SK-N-MC (cell line): ENCODE results near the gene PLN.

Source experiments
- EZH2 ChIP-seq: fragments of 200-600 bp; sonication (generic); IDR thresholded peaks from one replicate; pipeline ENCODE4 v1.6.1; 2017; ENCODE audit warnings: antibody characterized with exemption
- FOXP2 ChIP-seq: optimal IDR thresholded peaks from 2 replicates; pipeline ENCODE3; 2011; ENCODE audit warnings: mild to moderate bottlenecking, moderate library complexity; ENCODE audit not compliant: insufficient read depth; ENCODE audit errors: extremely low read length, control extremely low read depth
- POLR2AphosphoS5 ChIP-seq: IDR thresholded peaks from 2 replicates; pipeline ENCODE4 v1.6.1; 2012; ENCODE audit warnings: mild to moderate bottlenecking, low read depth, low read length, borderline replicate concordance

DNA sequence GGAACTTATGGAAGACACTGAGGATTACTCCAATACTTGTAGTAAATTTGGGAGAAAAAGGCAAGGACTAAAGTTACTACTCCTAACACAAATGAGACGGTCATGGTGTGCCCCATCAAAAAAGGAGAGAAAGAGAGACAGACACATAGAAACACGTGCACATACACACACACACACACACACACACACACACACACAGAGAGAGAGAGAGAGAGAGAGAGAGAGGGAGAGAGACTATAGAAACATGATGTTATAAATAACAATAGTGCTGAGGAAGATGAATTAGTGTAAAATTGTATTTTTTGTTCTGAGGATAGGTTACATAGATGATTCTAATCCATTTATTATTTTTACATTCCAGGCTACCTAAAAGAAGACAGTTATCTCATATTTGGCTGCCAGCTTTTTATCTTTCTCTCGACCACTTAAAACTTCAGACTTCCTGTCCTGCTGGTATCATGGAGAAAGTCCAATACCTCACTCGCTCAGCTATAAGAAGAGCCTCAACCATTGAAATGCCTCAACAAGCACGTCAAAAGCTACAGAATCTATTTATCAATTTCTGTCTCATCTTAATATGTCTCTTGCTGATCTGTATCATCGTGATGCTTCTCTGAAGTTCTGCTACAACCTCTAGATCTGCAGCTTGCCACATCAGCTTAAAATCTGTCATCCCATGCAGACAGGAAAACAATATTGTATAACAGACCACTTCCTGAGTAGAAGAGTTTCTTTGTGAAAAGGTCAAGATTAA is 10.5 kb downstream of the PLN start:
- TF ChIP-seq POLR2AphosphoS5 (peak; percentile 22; the same call in 1 of the 2 replicates), EZH2 (no peak), FOXP2 (peak; percentile 21)
